SKM-1 (cell line): ENCODE data around the gene SFTPD.
"Not testable (repeated sequence)": the region's sequence is repeated elsewhere in the genome, so short reads cannot be mapped to it uniquely, and the experiment has no call there.

Experiments
- DNase-seq: peaks from one replicate; lab custom pipeline; 2025; ENCODE audit not compliant: unreplicated experiment; lab: John Stamatoyannopoulos, UW

The SFTPD gene

GRCh38 chr10:79927111-79927828, 21.6 kb downstream of the SFTPD start:
- no peak for DNase-seq

GRCh38 chr10:79926037-79926436, 22.9 kb downstream of the SFTPD start:
- DNase-seq = no peak

- no peak for DNase-seq
Observed at GRCh38 chr10:79925614-79926013, 23.3 kb downstream of the SFTPD start.

GRCh38 chr10:79923669-79924068, 25.2 kb downstream of the SFTPD start:
- no peak for DNase-seq

- DNase-seq = no peak
Observed at GRCh38 chr10:79923145-79923544, 25.8 kb downstream of the SFTPD start.

- DNase-seq = not testable (repeated sequence)
Observed at GRCh38 chr10:79922011-79922412, 26.9 kb downstream of the SFTPD start.

- DNase-seq = not testable (repeated sequence)
Observed at GRCh38 chr10:79915838-79916237, 33.1 kb downstream of the SFTPD start.

GRCh38 chr10:79914512-79914911, 34.4 kb downstream of the SFTPD start:
- not testable (repeated sequence) for DNase-seq

- no peak for DNase-seq
Observed at GRCh38 chr10:79910836-79911235, 38.1 kb downstream of the SFTPD start.

- DNase-seq = no peak
Observed at GRCh38 chr10:79910344-79910743, 38.6 kb downstream of the SFTPD start.

GRCh38 chr10:79905322-79906314, 43.3 kb downstream of the SFTPD start:
- DNase-seq = no peak

- no peak for DNase-seq
Observed at GRCh38 chr10:79904671-79905321, 44.1 kb downstream of the SFTPD start.

GRCh38 chr10:79901571-79901970, 47.3 kb downstream of the SFTPD start:
- DNase-seq = not testable (repeated sequence)

GRCh38 chr10:79898597-79899325, 50.1 kb downstream of the SFTPD start:
- DNase-seq = no peak

GRCh38 chr10:79892896-79893295, 56.0 kb downstream of the SFTPD start:
- DNase-seq = not testable (repeated sequence)

- DNase-seq = no peak
Observed at GRCh38 chr10:79890469-79890868, 58.4 kb downstream of the SFTPD start.

- DNase-seq = not testable (repeated sequence)
Observed at GRCh38 chr10:79888984-79889383, 59.9 kb downstream of the SFTPD start.
